ENCODE measurements around the gene DMD. TPM values are rescaled to one million over a fixed set of nuclear protein-coding genes. Genes with fewer than 3 reads are reported as not detected.

The DMD gene
- total and polyA plus RNA-seq, 2 of the 13 experiments (the other 11 are each of a cell fraction or from before 2014, with no cell fraction given), result 17.6 to 25.9 TPM

DNA sequence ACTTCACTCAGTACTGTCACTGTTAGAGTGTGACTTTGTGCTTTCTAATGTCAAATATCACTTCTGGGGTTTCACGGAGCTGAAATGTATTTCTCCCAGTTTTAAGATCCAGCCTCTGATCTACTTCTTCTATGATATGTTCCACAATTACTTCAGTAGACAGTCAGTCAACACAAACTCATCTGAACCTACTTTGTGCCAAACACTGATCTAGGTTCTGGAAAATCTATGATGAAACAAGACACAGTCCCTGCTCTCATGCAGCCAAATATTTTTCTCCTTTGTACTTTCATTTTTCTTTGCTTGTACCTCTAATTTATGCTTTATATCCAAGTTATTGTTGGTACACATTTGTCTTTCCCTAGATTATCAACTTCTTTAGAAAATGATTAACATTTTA is 1498.2 kb downstream of the DMD start:
- Histone ChIP-seq H3K27me3 (ENCODE audit: control insufficient read depth in 1 of 2, insufficient read depth in 2 of 2, low read length in 2 of 2) (no peaks in the 10 kb centered on the region), H2AFZ (ENCODE audit: low read length) (no peak overlapping the region), H3K9ac (ENCODE audit: insufficient read depth, low read depth, low read length) (no peak overlapping the region), H3K4me1 (ENCODE audit: insufficient read depth, low read length) (no peaks in the 10 kb centered on the region), H3K4me3 (replicated peaks in 1 of 3; ENCODE audit: insufficient read depth in 1 of 3, low read depth in 2 of 3, low read length in 3 of 3) (no peak overlapping the region), H3K4me2 (ENCODE audit: low read depth, low read length) (no peak overlapping the region), H3K36me3 (replicated peaks in 1 of 2; ENCODE audit: control insufficient read depth in 1 of 2, insufficient read depth in 2 of 2, low read length in 2 of 2) (no peaks in the 10 kb centered on the region), H3K79me2 (ENCODE audit: insufficient read depth, low read length) (no peaks in the 10 kb centered on the region), H3K9me3 (ENCODE audit: low read length) (no peaks in the 10 kb centered on the region), H3K27ac (ENCODE audit: extremely low read length, insufficient read depth, low read length) (no peak overlapping the region), H4K20me1 (ENCODE audit: insufficient read depth, low read length) (no peaks in the 10 kb centered on the region)
- FAIRE-seq (no peak), ATAC-seq (no peak), DNase-seq (ENCODE audit: low spot score) (no peak)
- no peak for TF ChIP-seq NR3C1 (CRISPR knock-in tag; IDR thresholded peaks at IDR 0.05)
- no peak for TF ChIP-seq SIX1 (CRISPR knock-in tag; IDR thresholded peaks at IDR 0.05; ENCODE audit: borderline replicate concordance)
- TF ChIP-seq ZNF121 (CRISPR knock-in tag; IDR thresholded peaks at IDR 0.05), result no peak
- TF ChIP-seq ZNF484 (CRISPR knock-in tag; IDR thresholded peaks at IDR 0.05; ENCODE audit: borderline replicate concordance, low read depth), result no peak
- in situ Hi-C loops (cut with HindIII; ENCODE audit: extremely low pct_ligation_motif_present, low pct_unique_long_range_greater_than_20kb), result no loop called here
- CTCF ChIA-PET (ENCODE audit: low intra/inter-chr PET ratio, low total read pairs), result no interaction called here
- POLR2A ChIA-PET, result no interaction called here
- intact Hi-C loops (cut with micrococcal nuclease; ENCODE audit: unreplicated experiment), result no loop called here
- no TSS peak for BruUV-seq (replicated peaks)
- 100% methylated on average over 1 of the region's 1 CpG for WGBS (ENCODE audit: low lambda C conversion rate)

DNA sequence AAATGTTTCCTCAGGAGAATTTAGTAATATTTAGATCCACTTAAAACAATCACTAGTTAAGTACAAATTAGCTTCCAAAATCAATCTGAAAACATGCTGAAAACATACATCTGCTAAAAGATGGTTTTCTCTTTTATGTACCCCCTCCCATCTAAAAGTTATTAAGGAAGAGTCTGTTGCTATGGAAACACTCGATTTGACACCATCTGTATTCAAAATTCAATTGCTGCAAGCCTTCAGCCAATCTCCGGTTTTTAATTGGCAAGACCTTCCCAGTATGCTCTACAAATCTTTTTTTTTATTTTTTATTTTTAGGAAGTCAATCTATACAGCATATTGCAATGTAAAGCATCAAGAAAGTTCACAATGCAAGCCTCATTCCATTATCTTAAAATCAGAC is 1500.2 kb downstream of the DMD start:
- Histone ChIP-seq H3K27ac (ENCODE audit: extremely low read length, insufficient read depth, low read length) (no peak overlapping the region), H3K79me2 (ENCODE audit: insufficient read depth, low read length) (no peaks in the 10 kb centered on the region), H3K4me3 (replicated peaks in 1 of 3; ENCODE audit: insufficient read depth in 1 of 3, low read depth in 2 of 3, low read length in 3 of 3) (no peak overlapping the region), H3K9ac (ENCODE audit: insufficient read depth, low read depth, low read length) (no peak overlapping the region), H2AFZ (ENCODE audit: low read length) (no peak overlapping the region), H3K27me3 (ENCODE audit: control insufficient read depth in 1 of 2, insufficient read depth in 2 of 2, low read length in 2 of 2) (no peaks in the 10 kb centered on the region), H3K4me2 (ENCODE audit: low read depth, low read length) (no peak overlapping the region), H3K9me3 (ENCODE audit: low read length) (no peaks in the 10 kb centered on the region), H4K20me1 (ENCODE audit: insufficient read depth, low read length) (no peaks in the 10 kb centered on the region), H3K36me3 (replicated peaks in 1 of 2; ENCODE audit: control insufficient read depth in 1 of 2, insufficient read depth in 2 of 2, low read length in 2 of 2) (no peaks in the 10 kb centered on the region), H3K4me1 (ENCODE audit: insufficient read depth, low read length) (no peaks in the 10 kb centered on the region)
- DNase-seq (ENCODE audit: low spot score), result no peak
- in situ Hi-C loops (cut with HindIII; ENCODE audit: extremely low pct_ligation_motif_present, low pct_unique_long_range_greater_than_20kb), result no loop called here
- CTCF ChIA-PET (ENCODE audit: low intra/inter-chr PET ratio, low total read pairs), result no interaction called here
- no peak for FAIRE-seq
- no peak for ATAC-seq
- POLR2A ChIA-PET, result no interaction called here
- WGBS (ENCODE audit: low lambda C conversion rate), result 8% methylated on average over 2 of the region's 2 CpGs
- no TSS peak for BruUV-seq (replicated peaks)
- intact Hi-C loops (cut with micrococcal nuclease; ENCODE audit: unreplicated experiment), result no loop called here
- TF ChIP-seq, protein P1, sequence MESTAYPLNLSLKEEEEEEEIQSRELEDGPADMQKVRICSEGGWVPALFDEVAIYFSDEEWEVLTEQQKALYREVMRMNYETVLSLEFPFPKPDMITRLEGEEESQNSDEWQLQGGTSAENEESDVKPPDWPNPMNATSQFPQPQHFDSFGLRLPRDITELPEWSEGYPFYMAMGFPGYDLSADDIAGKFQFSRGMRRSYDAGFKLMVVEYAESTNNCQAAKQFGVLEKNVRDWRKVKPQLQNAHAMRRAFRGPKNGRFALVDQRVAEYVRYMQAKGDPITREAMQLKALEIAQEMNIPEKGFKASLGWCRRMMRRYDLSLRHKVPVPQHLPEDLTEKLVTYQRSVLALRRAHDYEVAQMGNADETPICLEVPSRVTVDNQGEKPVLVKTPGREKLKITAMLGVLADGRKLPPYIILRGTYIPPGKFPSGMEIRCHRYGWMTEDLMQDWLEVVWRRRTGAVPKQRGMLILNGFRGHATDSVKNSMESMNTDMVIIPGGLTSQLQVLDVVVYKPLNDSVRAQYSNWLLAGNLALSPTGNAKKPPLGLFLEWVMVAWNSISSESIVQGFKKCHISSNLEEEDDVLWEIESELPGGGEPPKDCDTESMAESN (CRISPR knock-in tag; conservative IDR thresholded peaks at IDR 0.05), result no peak
- TF ChIP-seq ZFP41 (CRISPR knock-in tag; IDR thresholded peaks at IDR 0.05; ENCODE audit: borderline replicate concordance) (no peak), ZNF234 (CRISPR knock-in tag; conservative IDR thresholded peaks at IDR 0.05) (no peak), ZNF781 (CRISPR knock-in tag; IDR thresholded peaks at IDR 0.05; ENCODE audit: borderline replicate concordance, not compliant biosample characterization) (no peak), CHD4 (IDR thresholded peaks at IDR 0.05; ENCODE audit: borderline replicate concordance, low read length) (no peak), ZNF619 (CRISPR knock-in tag; IDR thresholded peaks at IDR 0.05) (no peak), TBP (CRISPR knock-in tag; IDR thresholded peaks at IDR 0.05) (no peak), ZNF263 (CRISPR knock-in tag; IDR thresholded peaks at IDR 0.05) (no peak), ZNF615 (CRISPR knock-in tag; IDR thresholded peaks at IDR 0.05; ENCODE audit: borderline replicate concordance) (no peak), FOXP1 (IDR thresholded peaks at IDR 0.05) (no peak), FOXP1 (CRISPR knock-in tag; IDR thresholded peaks at IDR 0.05) (no peak), NR2F2 (IDR thresholded peaks at IDR 0.05; ENCODE audit: borderline replicate concordance, low read depth) (no peak), RBAK (CRISPR knock-in tag; IDR thresholded peaks at IDR 0.05) (no peak), ZNF136 (CRISPR knock-in tag; IDR thresholded peaks at IDR 0.05; ENCODE audit: low read depth) (no peak), ZNF644 (CRISPR knock-in tag; IDR thresholded peaks at IDR 0.05; ENCODE audit: low read depth) (no peak)

Data from HepG2 (cell line).